Smooth muscle cell (in vitro differentiated cells): ENCODE data around the gene SORT1. TPM values are rescaled to one million over a fixed set of nuclear protein-coding genes. Genes with fewer than 3 reads are reported as not detected.

Experiments
- DNase-seq: peaks from one replicate; lab custom pipeline; 2025; ENCODE audit not compliant: unreplicated experiment; lab: John Stamatoyannopoulos, UW
- H2AFZ ChIP-seq: fragments of 200-600 bp; sonication (generic); 2 replicates; pipeline ENCODE4 v1.6.0; 2016; ENCODE audit warnings: antibody characterized with exemption, low read depth, mild to moderate bottlenecking
- H3F3A ChIP-seq: fragments of 200-600 bp; sonication (generic); 2 replicates; pipeline ENCODE4 v1.6.0; 2017; ENCODE audit warnings: antibody characterized with exemption, low read depth
- H3K27ac ChIP-seq: fragments of 200-600 bp; sonication (generic); 2 replicates; pipeline ENCODE4 v1.5.1; 2016; ENCODE audit warnings: low read depth, mild to moderate bottlenecking
- H3K27me3 ChIP-seq: fragments of 200-600 bp; sonication (generic); 2 replicates; pipeline ENCODE4 v1.6.1; 2016; ENCODE audit warnings: low read depth, mild to moderate bottlenecking
- H3K36me3 ChIP-seq: fragments of 200-600 bp; sonication (generic); 2 replicates; pipeline ENCODE4 v1.5.1; 2016; ENCODE audit warnings: low read depth
- H3K4me1 ChIP-seq: fragments of 200-600 bp; sonication (generic); 2 replicates; pipeline ENCODE4 v1.5.1; 2016; ENCODE audit warnings: low read depth
- H3K4me2 ChIP-seq: fragments of 200-600 bp; sonication (generic); 2 replicates; pipeline ENCODE4 v1.6.0; 2016; ENCODE audit warnings: mild to moderate bottlenecking
- H3K4me3 ChIP-seq: fragments of 200-600 bp; sonication (generic); 2 replicates; pipeline ENCODE4 v1.5.1; 2016; ENCODE audit warnings: mild to moderate bottlenecking
- H3K79me2 ChIP-seq: fragments of 200-600 bp; sonication (generic); 2 replicates; pipeline ENCODE4 v1.6.0; 2016; ENCODE audit warnings: low read depth, mild to moderate bottlenecking
- H3K9ac ChIP-seq: fragments of 200-600 bp; sonication (generic); 2 replicates; pipeline ENCODE4 v1.6.0; 2016; ENCODE audit warnings: low read depth
- H3K9me3 ChIP-seq: fragments of 200-600 bp; sonication (generic); replicated peaks from 2 replicates; pipeline ENCODE4 v1.5.1; 2016; ENCODE audit warnings: low read depth
- H4K20me1 ChIP-seq: fragments of 200-600 bp; sonication (generic); 2 replicates; pipeline ENCODE4 v1.6.0; 2016; ENCODE audit warnings: low read depth
- WGBS: methylation state at CpG from one replicate; pipeline ENCODE4 v1.1.7; 2016; ENCODE audit warnings: low lambda C conversion rate; 5-methylcytosine and 5-hydroxymethylcytosine counted together
- polyA plus RNA-seq: library from polyadenylated mRNA; unstranded; fragments of >200 nt; fragmentation: Nextera tagmentation; extraction: Ambion mirVana; gene quantifications from 2 replicates; pipeline ENCODE4 v1.2.1, GENCODE V29; 2016
- total RNA-seq: library from RNA; depleted of rRNA; stranded (reverse); fragments of >200 nt; gene quantifications from 2 replicates; pipeline ENCODE4 v1.2.3, GENCODE V29; 2014
- TF ChIP-seq, protein P1 (sequence below): fragments of 200-600 bp; sonication (generic); IDR thresholded peaks from 2 replicates; pipeline ENCODE4 v1.5.1; 2017; ENCODE audit warnings: borderline replicate concordance, mild to moderate bottlenecking, antibody characterized with exemption; ENCODE audit not compliant: insufficient read depth, poor library complexity, severe bottlenecking

The SORT1 gene
- total and polyA plus RNA-seq, 2 experiments from 2014 or later, result 9.8 to 31.4 TPM

DNA sequence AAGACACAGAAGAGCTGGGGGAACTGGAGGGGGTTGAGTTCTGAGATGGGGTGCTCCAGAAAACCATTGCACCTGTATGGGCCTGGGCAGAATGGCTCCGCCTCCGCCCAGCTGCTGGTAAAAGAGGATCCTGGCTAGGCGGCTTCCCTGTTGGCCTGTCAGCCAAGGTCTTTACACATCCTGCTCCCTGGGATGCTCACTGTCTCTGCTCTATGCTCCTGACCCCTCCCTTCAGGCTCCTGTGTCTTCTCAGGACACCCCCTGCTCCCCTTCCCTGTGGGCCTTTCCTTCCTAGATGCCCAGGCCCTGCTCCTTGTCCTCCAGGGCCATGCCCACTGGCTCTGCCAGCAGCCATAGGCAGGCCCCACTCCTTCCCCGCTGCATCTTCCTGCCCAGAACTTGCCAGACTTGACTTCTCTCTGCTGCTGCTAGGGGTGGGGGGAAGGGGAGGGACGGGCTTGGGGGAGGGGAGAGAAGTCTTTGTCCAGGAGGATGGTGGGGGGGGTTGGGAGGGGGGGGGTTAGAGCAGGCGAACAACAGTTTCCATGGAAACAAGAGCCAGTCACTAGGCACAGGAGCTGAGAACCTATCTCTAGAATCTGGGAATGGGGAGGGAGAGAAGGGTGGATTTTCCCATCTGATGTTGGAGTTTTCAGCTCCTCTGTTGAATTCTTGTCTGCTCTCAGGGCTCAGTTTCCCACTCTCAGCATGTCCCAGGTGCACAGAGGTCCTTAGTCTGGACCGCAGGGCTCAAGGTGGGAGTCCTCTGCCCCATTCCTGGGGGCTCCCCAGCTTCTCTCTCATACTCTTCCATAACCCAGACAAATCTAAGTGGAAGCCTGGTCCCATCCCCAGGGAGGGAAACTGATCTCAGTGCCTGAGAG is 137.8 kb downstream of the SORT1 start:
- WGBS, result 63% methylated on average over 7 of the region's 7 CpGs
- Histone ChIP-seq H3K9ac (no peak overlapping the region), H3K9me3 (no peaks in the 10 kb centered on the region), H2AFZ (no peak overlapping the region), H3K27ac (no peak overlapping the region), H3K79me2 (no peaks in the 10 kb centered on the region), H3K4me2 (no peak overlapping the region), H3F3A (no peaks in the 10 kb centered on the region), H4K20me1 (no peaks in the 10 kb centered on the region), H3K4me1 (peaks cover 10% of the 10 kb centered on the region), H3K4me3 (no peak overlapping the region), H3K36me3 (no peaks in the 10 kb centered on the region), H3K27me3 (no peaks in the 10 kb centered on the region)
- TF ChIP-seq, protein P1, sequence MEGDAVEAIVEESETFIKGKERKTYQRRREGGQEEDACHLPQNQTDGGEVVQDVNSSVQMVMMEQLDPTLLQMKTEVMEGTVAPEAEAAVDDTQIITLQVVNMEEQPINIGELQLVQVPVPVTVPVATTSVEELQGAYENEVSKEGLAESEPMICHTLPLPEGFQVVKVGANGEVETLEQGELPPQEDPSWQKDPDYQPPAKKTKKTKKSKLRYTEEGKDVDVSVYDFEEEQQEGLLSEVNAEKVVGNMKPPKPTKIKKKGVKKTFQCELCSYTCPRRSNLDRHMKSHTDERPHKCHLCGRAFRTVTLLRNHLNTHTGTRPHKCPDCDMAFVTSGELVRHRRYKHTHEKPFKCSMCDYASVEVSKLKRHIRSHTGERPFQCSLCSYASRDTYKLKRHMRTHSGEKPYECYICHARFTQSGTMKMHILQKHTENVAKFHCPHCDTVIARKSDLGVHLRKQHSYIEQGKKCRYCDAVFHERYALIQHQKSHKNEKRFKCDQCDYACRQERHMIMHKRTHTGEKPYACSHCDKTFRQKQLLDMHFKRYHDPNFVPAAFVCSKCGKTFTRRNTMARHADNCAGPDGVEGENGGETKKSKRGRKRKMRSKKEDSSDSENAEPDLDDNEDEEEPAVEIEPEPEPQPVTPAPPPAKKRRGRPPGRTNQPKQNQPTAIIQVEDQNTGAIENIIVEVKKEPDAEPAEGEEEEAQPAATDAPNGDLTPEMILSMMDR, result no peak
- no peak for DNase-seq

Other genes starting within 250 kb of the SORT1 start
- gene SARS1, start 184.0 kb downstream of the SORT1 start, total RNA-seq, result 157 and 164 TPM in 2 replicates
- gene SARS1, start 184.0 kb downstream of the SORT1 start, polyA plus RNA-seq, result 165 and 176 TPM in 2 replicates
- 2.9 and 3.6 TPM in 2 replicates for gene CELSR2, start 148.4 kb downstream of the SORT1 start, total RNA-seq
- gene CELSR2, start 148.4 kb downstream of the SORT1 start, polyA plus RNA-seq, result 1.8 and 5.1 TPM in 2 replicates
- gene PSRC1, start 114.8 kb downstream of the SORT1 start, total RNA-seq, result 5.5 and 5.7 TPM in 2 replicates
- gene PSRC1, start 114.8 kb downstream of the SORT1 start, polyA plus RNA-seq, result 9.0 and 10.8 TPM in 2 replicates
- gene MYBPHL, start 90.9 kb downstream of the SORT1 start, total RNA-seq, result not detected in 2 replicates
- gene MYBPHL, start 90.9 kb downstream of the SORT1 start, polyA plus RNA-seq, result not detected in 2 replicates
- gene PSMA5, start 28.5 kb upstream of the SORT1 start, total RNA-seq, result 54.0 and 57.2 TPM in 2 replicates
- 89.8 and 93.9 TPM in 2 replicates for gene PSMA5, start 28.5 kb upstream of the SORT1 start, polyA plus RNA-seq
- gene SYPL2, start 68.6 kb upstream of the SORT1 start, total RNA-seq, result 0.04 TPM in 1 of 2 replicates, not detected in the other
- gene SYPL2, start 68.6 kb upstream of the SORT1 start, polyA plus RNA-seq, result not detected in 2 replicates
- gene ATXN7L2, start 86.0 kb upstream of the SORT1 start, total RNA-seq, result 1.9 and 2.4 TPM in 2 replicates
- 5.7 and 6.2 TPM in 2 replicates for gene ATXN7L2, start 86.0 kb upstream of the SORT1 start, polyA plus RNA-seq
- gene CYB561D1, start 96.2 kb upstream of the SORT1 start, total RNA-seq, result 4.5 and 8.6 TPM in 2 replicates
- 5.3 and 7.4 TPM in 2 replicates for gene CYB561D1, start 96.2 kb upstream of the SORT1 start, polyA plus RNA-seq
- gene AMIGO1, start 111.8 kb upstream of the SORT1 start, total RNA-seq, result 0.31 and 0.99 TPM in 2 replicates
- gene AMIGO1, start 111.8 kb upstream of the SORT1 start, polyA plus RNA-seq, result 0.93 and 1.4 TPM in 2 replicates
- gene GPR61, start 142.0 kb upstream of the SORT1 start, total RNA-seq, result not detected in 2 replicates
- gene GPR61, start 142.0 kb upstream of the SORT1 start, polyA plus RNA-seq, result 0.37 TPM in 1 of 2 replicates, not detected in the other
- 15.4 and 19.0 TPM in 2 replicates for gene GNAI3, start 150.7 kb upstream of the SORT1 start, total RNA-seq
- gene GNAI3, start 150.7 kb upstream of the SORT1 start, polyA plus RNA-seq, result 11.4 and 13.0 TPM in 2 replicates
- not detected in 2 replicates for gene GNAT2, start 221.7 kb upstream of the SORT1 start, total RNA-seq
- not detected in 2 replicates for gene GNAT2, start 221.7 kb upstream of the SORT1 start, polyA plus RNA-seq
- gene AMPD2, start 221.9 kb upstream of the SORT1 start, total RNA-seq, result 57.4 and 69.2 TPM in 2 replicates
- 104 and 122 TPM in 2 replicates for gene AMPD2, start 221.9 kb upstream of the SORT1 start, polyA plus RNA-seq